PC-3 (cell line): Measurements from ENCODE around the gene EIF2S2. TPM values are rescaled to one million over a fixed set of nuclear protein-coding genes. Genes with fewer than 3 reads are reported as not detected.
"Not testable (repeated sequence)": the region's sequence is repeated elsewhere in the genome, so short reads cannot be mapped to it uniquely, and the experiment has no call there.

Experiments
- ATAC-seq: fragments of 200-7000 bp; cut with Tn5 transposase; 2 replicates; pipeline ENCODE4 v1.9.1; 2020; ENCODE audit warnings: mild to moderate bottlenecking, moderate library complexity
- BruUV-seq: library from RNA; stranded (reverse); fragments of 400-500 nt; replicated peaks from 2 replicates; lab custom pipeline; 2021; lab: Mats Ljungman, UMichigan
- CTCF ChIA-PET: fragments of 300-600 bp; sonication (Branson Sonifier 250); formaldehyde crosslinking; loops from one replicate; lab custom pipeline; 2022; ENCODE audit warnings: antibody characterized with exemption; lab: Charles Lee
- POLR2A ChIA-PET: fragments of 300-600 bp; sonication (Branson Sonifier 250); formaldehyde crosslinking; loops from one replicate; lab custom pipeline; 2022; ENCODE audit warnings: antibody characterized with exemption; ENCODE audit not compliant: unreplicated experiment; lab: Charles Lee
- DNase-seq: peaks from one replicate; pipeline ENCODE4 v3.0.0-alpha.2; 2015
- H2AFZ ChIP-seq: fragments of 300-600 bp; sonication (generic); 2 replicates; pipeline ENCODE4 v1.6.0; 2016; ENCODE audit warnings: antibody characterized with exemption, low read length
- H3F3A ChIP-seq: fragments of 300-600 bp; sonication (generic); one replicate; pipeline ENCODE4 v1.6.0; 2017; ENCODE audit warnings: antibody characterized with exemption, low read length, control low read depth, mild to moderate bottlenecking; ENCODE audit not compliant: unreplicated experiment
- H3K27ac ChIP-seq: fragments of 300-600 bp; sonication (generic); 2 replicates; pipeline ENCODE4 v1.5.1; 2016; ENCODE audit warnings: mild to moderate bottlenecking, low read length
- H3K27me3 ChIP-seq: fragments of 300-600 bp; sonication (generic); 2 replicates; pipeline ENCODE4 v1.6.1; 2016; ENCODE audit warnings: low read length, mixed read lengths
- H3K36me3 ChIP-seq: fragments of 300-600 bp; sonication (generic); 2 replicates; pipeline ENCODE4 v1.6.1; 2016; ENCODE audit warnings: low read depth, mixed run types, low read length, mixed read lengths
- H3K4me1 ChIP-seq: fragments of 300-600 bp; sonication (generic); 2 replicates; pipeline ENCODE4 v1.5.1; 2016; ENCODE audit warnings: low read length; ENCODE audit not compliant: insufficient read depth
- H3K4me2 ChIP-seq: fragments of 300-600 bp; sonication (generic); 2 replicates; pipeline ENCODE4 v1.6.0; 2016; ENCODE audit warnings: low read length
- H3K4me3 ChIP-seq: fragments of 300-600 bp; sonication (generic); 2 replicates; pipeline ENCODE4 v1.5.1; 2016; ENCODE audit warnings: mild to moderate bottlenecking, low read length, mixed read lengths
- H3K79me2 ChIP-seq: fragments of 300-600 bp; sonication (generic); 2 replicates; pipeline ENCODE4 v1.6.1; 2017; ENCODE audit warnings: low read length, mixed read lengths
- H3K9ac ChIP-seq: fragments of 300-600 bp; sonication (generic); 2 replicates; pipeline ENCODE4 v1.6.0; 2016; ENCODE audit warnings: mild to moderate bottlenecking, low read length
- H3K9me2 ChIP-seq: fragments of 300-600 bp; sonication (generic); replicated peaks from 2 replicates; pipeline ENCODE4 v1.6.1; 2016; ENCODE audit warnings: mixed run types, low read length, mixed read lengths
- H3K9me3 ChIP-seq: fragments of 300-600 bp; sonication (generic); 2 replicates; pipeline ENCODE4 v1.6.1; 2016; ENCODE audit warnings: low read length, mixed read lengths
- H4K20me1 ChIP-seq: fragments of 300-600 bp; sonication (generic); 2 replicates; pipeline ENCODE4 v1.6.1; 2016; ENCODE audit warnings: low read length, mixed read lengths
- EZH2 ChIP-seq: fragments of 300-600 bp; sonication (generic); IDR thresholded peaks from one replicate; pipeline ENCODE4 v1.6.1; 2017; ENCODE audit warnings: antibody characterized with exemption, mild to moderate bottlenecking, low read length; ENCODE audit not compliant: unreplicated experiment
- EZH2phosphoT487 ChIP-seq: fragments of 300-600 bp; sonication (generic); IDR thresholded peaks from 2 replicates; pipeline ENCODE4 v1.6.1; 2018; ENCODE audit warnings: mild to moderate bottlenecking, antibody characterized with exemption, low read length, borderline replicate concordance
- intact Hi-C: fragments of 100-400 bp; cut with micrococcal nuclease; formaldehyde crosslinking; loops from 2 replicates; pipeline ENCODE4 v1.9.0; 2023
- total RNA-seq: library from RNA; depleted of rRNA; stranded (reverse); fragments of >200 nt; gene quantifications from 2 replicates; pipeline ENCODE4 v1.2.3, GENCODE V29; 2014
- TF ChIP-seq, protein P1 (sequence below): fragments of 300-600 bp; sonication (generic); conservative IDR thresholded peaks from 2 replicates; pipeline ENCODE4 v1.5.1; 2017; ENCODE audit warnings: antibody characterized with exemption, low read depth, mild to moderate bottlenecking, low read length

EIF2S2 gene
- total RNA-seq, 1 experiment from 2014 or later, result 83.4 TPM

DNA sequence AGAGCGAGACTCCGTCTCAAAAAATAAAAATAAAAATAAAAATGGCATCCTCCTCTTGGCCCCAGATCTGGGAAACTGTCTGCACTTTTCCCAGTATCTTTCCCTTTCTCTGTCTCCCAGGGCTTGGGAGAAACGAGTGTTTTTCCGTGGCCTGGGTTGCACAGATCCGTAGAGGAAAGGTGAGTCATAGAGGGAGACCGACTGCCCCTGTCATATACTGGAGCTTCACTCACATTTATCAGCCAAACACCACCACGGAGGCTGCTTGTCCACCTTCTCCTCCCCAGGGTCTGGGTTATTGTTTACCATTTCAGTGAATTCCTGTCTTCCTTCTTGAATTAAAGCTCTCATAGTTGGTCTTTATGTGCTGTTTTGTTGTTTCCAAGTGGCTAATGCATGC lies 31.9 kb upstream of the EIF2S2 start:
- CTCF ChIA-PET, result interaction anchor here (0.7 kb wide), 1 partner anchor 46 kb away, joined by 3 read pairs; no protein-coding TSS in a partner anchor

DNA sequence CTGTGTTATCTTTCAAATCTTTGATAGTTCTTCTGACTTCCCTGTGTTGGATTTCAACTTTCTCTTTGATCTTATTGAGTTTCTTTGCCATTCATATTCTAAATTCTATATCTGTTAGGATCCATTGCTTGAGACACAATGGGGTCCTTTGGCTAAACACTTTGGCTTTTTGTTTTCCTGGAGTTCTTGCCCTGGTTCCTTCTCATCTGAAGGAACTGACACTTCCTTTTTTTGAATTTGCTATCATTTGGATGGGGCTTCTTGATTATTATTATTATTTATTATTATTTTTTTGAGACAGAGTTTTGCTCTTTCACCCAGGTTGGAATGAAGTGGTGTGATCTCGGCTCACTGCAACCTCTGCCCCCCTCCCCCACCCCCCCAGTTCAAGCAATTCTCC lies 30.1 kb upstream of the EIF2S2 start:
- no peak overlapping the region for H3K4me2 ChIP-seq
- no peak for DNase-seq
- TF ChIP-seq EZH2 (no peak), EZH2phosphoT487 (no peak)
- TF ChIP-seq, protein P1, sequence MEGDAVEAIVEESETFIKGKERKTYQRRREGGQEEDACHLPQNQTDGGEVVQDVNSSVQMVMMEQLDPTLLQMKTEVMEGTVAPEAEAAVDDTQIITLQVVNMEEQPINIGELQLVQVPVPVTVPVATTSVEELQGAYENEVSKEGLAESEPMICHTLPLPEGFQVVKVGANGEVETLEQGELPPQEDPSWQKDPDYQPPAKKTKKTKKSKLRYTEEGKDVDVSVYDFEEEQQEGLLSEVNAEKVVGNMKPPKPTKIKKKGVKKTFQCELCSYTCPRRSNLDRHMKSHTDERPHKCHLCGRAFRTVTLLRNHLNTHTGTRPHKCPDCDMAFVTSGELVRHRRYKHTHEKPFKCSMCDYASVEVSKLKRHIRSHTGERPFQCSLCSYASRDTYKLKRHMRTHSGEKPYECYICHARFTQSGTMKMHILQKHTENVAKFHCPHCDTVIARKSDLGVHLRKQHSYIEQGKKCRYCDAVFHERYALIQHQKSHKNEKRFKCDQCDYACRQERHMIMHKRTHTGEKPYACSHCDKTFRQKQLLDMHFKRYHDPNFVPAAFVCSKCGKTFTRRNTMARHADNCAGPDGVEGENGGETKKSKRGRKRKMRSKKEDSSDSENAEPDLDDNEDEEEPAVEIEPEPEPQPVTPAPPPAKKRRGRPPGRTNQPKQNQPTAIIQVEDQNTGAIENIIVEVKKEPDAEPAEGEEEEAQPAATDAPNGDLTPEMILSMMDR, result no peak
- H3K9me3 ChIP-seq, result no peaks in the 10 kb centered on the region
- H3K27me3 ChIP-seq, result no peaks in the 10 kb centered on the region
- BruUV-seq, result no TSS peak
- POLR2A ChIA-PET, result no interaction called here
- no peak overlapping the region for H3K9ac ChIP-seq
- no peaks in the 10 kb centered on the region for H3K9me2 ChIP-seq
- H3K27ac ChIP-seq, result no peak overlapping the region
- no peaks in the 10 kb centered on the region for H3K4me1 ChIP-seq
- no peaks in the 10 kb centered on the region for H3K79me2 ChIP-seq
- no peak for ATAC-seq
- H4K20me1 ChIP-seq, result no peaks in the 10 kb centered on the region
- H3K4me3 ChIP-seq, result no peak overlapping the region
- H3F3A ChIP-seq, result no peaks in the 10 kb centered on the region
- CTCF ChIA-PET, result no interaction called here
- H2AFZ ChIP-seq, result no peak overlapping the region
- no peaks in the 10 kb centered on the region for H3K36me3 ChIP-seq
- intact Hi-C loops, result no loop called here

More for the DNA sequence above, 31.9 kb upstream of the EIF2S2 start:
- Histone ChIP-seq H2AFZ (no peak overlapping the region), H3K4me1 (no peaks in the 10 kb centered on the region), H3K4me3 (no peak overlapping the region), H3K36me3 (no peaks in the 10 kb centered on the region), H3K79me2 (no peaks in the 10 kb centered on the region), H4K20me1 (no peaks in the 10 kb centered on the region), H3K9me3 (no peaks in the 10 kb centered on the region), H3K9me2 (no peaks in the 10 kb centered on the region), H3K27me3 (no peaks in the 10 kb centered on the region), H3K27ac (no peak overlapping the region), H3F3A (no peaks in the 10 kb centered on the region), H3K9ac (no peak overlapping the region), H3K4me2 (no peak overlapping the region)
- intact Hi-C loops, result no loop called here
- DNase-seq, result no peak
- TF ChIP-seq EZH2 (no peak), EZH2phosphoT487 (no peak)
- TF ChIP-seq, protein P1, result no peak
- ATAC-seq, result no peak
- BruUV-seq, result no TSS peak
- POLR2A ChIA-PET, result no interaction called here

DNA sequence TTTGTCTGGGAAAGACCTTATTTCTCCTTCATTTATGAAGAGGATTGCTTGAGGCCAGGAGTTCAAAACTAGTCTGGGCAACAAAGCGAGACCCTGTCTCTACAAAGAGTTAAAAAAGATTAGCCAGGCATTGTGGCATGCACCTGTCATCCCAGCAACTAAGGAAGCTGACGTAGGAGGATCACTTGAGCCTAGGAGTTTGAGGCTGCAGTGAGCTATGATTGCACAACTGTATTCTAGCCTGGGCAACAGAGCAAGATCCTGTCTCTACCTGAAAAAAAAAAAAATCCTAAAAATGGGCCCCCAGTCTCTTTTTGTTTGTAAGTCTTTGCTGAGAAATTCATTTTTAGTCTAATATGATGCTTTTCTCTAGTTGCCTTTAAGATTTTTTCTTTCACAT lies 29.2 kb upstream of the EIF2S2 start:
- no peaks in the 10 kb centered on the region for H3K27me3 ChIP-seq
- TF ChIP-seq, protein P1, result no peak
- TF ChIP-seq EZH2phosphoT487 (no peak), EZH2 (no peak)
- no peak for ATAC-seq
- intact Hi-C loops, result no loop called here
- no peak overlapping the region for H3K4me3 ChIP-seq
- H3K9ac ChIP-seq, result no peak overlapping the region
- DNase-seq, result no peak
- no peak overlapping the region for H3K4me2 ChIP-seq
- no peaks in the 10 kb centered on the region for H3K36me3 ChIP-seq
- ChIA-PET CTCF (no interaction called here), POLR2A (no interaction called here)
- H3K27ac ChIP-seq, result no peak overlapping the region
- no peaks in the 10 kb centered on the region for H3K79me2 ChIP-seq
- H3K4me1 ChIP-seq, result no peaks in the 10 kb centered on the region
- no peaks in the 10 kb centered on the region for H3F3A ChIP-seq
- no peak overlapping the region for H2AFZ ChIP-seq
- BruUV-seq, result no TSS peak
- no peaks in the 10 kb centered on the region for H4K20me1 ChIP-seq
- H3K9me2 ChIP-seq, result no peaks in the 10 kb centered on the region
- no peaks in the 10 kb centered on the region for H3K9me3 ChIP-seq

DNA sequence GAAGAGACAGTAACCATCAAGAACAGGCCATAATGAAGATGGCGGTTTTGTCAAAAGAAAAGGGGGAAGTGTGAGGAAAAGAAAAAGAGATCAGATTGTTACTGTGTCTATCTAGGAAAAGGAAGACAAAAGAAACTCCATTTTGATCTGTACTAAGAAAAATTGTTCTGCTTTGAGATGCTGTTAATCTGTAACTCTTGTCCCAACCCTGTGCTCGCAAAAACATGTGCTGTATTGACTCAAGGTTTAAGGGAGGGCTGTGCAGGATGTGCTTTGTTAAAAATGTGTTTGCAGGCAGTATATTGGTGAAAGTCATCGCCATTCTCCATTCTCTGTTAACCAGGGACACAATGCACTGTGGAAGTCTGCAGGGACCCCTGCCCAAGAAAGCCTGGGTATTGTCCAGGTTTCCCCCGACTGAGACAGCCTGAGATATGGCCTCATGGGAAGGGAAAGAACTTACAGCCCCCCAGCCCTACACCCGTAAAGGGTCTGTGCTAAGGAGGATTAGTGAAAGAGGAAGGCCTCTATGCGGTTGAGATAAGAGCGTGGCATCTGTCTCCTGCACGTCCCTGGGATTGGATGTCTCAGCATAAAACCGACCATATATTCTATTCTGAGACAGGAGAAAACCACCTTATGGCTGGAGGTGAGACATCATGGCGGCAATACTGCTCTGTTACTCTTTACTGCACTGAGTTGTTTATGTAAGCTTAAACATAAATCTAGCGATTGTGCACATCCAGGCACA lies 23.7 kb upstream of the EIF2S2 start:
- H3K9me3 ChIP-seq, H4K20me1 ChIP-seq, H3K36me3 ChIP-seq, DNase-seq, H3K27ac ChIP-seq, H3K4me3 ChIP-seq, H2AFZ ChIP-seq, H3K79me2 ChIP-seq, intact Hi-C loops, H3K9me2 ChIP-seq, BruUV-seq, ATAC-seq, H3K9ac ChIP-seq, H3F3A ChIP-seq, POLR2A ChIA-PET, H3K4me2 ChIP-seq, H3K4me1 ChIP-seq, H3K27me3 ChIP-seq, CTCF ChIA-PET: not testable (repeated sequence)
